GM23338 (cell line): ENCODE measurements around the gene SRMS. TPM values are rescaled to one million over a fixed set of nuclear protein-coding genes. Genes with fewer than 3 reads are reported as not detected.

ENCODE experiments used
- CREB1 ChIP-seq: fragments of 250-450 bp; sonication (Bioruptor Pico); IDR thresholded peaks from 2 replicates; pipeline ENCODE4 v1.5.0; 2020; ENCODE audit warnings: low read depth, mild to moderate bottlenecking, moderate library complexity
- EZH2phosphoT487 ChIP-seq: fragments of 200-600 bp; sonication (generic); IDR thresholded peaks from one replicate; pipeline ENCODE4 v1.8.1; 2018; ENCODE audit warnings: antibody characterized with exemption; ENCODE audit not compliant: unreplicated experiment
- JUNB ChIP-seq: IDR thresholded peaks from one replicate; pipeline ENCODE4 v1.6.1; 2016; ENCODE audit warnings: antibody characterized with exemption; ENCODE audit not compliant: unreplicated experiment
- REST ChIP-seq: IDR thresholded peaks from one replicate; pipeline ENCODE4 v1.6.1; 2018; ENCODE audit warnings: antibody characterized with exemption; ENCODE audit not compliant: unreplicated experiment
- ZNF331 ChIP-seq: fragments of 250-450 bp; sonication (Bioruptor Pico); IDR thresholded peaks from 2 replicates; pipeline ENCODE4 v1.5.0; 2020; ENCODE audit warnings: low read depth, mild to moderate bottlenecking, moderate library complexity
- ZNF462 ChIP-seq: fragments of 250-450 bp; sonication (Bioruptor Pico); IDR thresholded peaks from 2 replicates; pipeline ENCODE4 v1.5.0; 2020; ENCODE audit warnings: mild to moderate bottlenecking, moderate library complexity
- polyA plus RNA-seq: library from polyadenylated mRNA; unstranded; fragments of >200 nt; fragmentation: Nextera tagmentation; extraction: Ambion mirVana; gene quantifications from 2 replicates; pipeline ENCODE4 v1.2.1, GENCODE V29; 2016
- total RNA-seq: library from RNA; depleted of rRNA; stranded (reverse); fragments of >200 nt; shearing (Covaris generic); gene quantifications from 2 replicates; pipeline ENCODE4 v1.2.3, GENCODE V29; 2014

Gene SRMS
- total and polyA plus RNA-seq, 2 experiments from 2014 or later, result 0.23 to 0.59 TPM

GRCh38 chr20:63557481-63557891 is 9.9 kb upstream of the SRMS start (continued):
- TF ChIP-seq ZNF462 (no peak), EZH2phosphoT487 (no peak), REST (no peak), ZNF331 (CRISPR knock-in tag) (no peak), JUNB (no peak), CREB1 (CRISPR knock-in tag) (no peak)
